Right atrium auricular region (tissue), 2 donors: Measurements from ENCODE around the gene FOXP1. TPM values are rescaled to one million over a fixed set of nuclear protein-coding genes. Genes with fewer than 3 reads are reported as not detected.
A peak's percentile ranks its signal among the peaks of the same experiment; 100 is the strongest.

ENCODE experiments used
- DNase-seq: peaks from one replicate; pipeline ENCODE4 v3.0.0-alpha.2; 2019; ENCODE audit warnings: low spot score
- H3K27ac ChIP-seq, 2 donors: fragments of 200-600 bp; sonication (generic); 1 replicate in 1 of 2; 2 replicates in 1 of 2; pipeline ENCODE4 v1.5.1; 2016 to 2019
- H3K27me3 ChIP-seq, 2 donors: fragments of 200-600 bp; sonication (generic); one replicate each; pipeline versions ENCODE4 v1.5.1 to v1.6.0; 2017 to 2019
- H3K36me3 ChIP-seq: fragments of 200-600 bp; sonication (generic); one replicate; pipeline ENCODE4 v1.5.1; 2016
- H3K4me1 ChIP-seq, 2 donors: fragments of 200-600 bp; sonication (generic); one replicate each; pipeline versions ENCODE4 v1.5.1 to v1.6.0; 2017 to 2019
- H3K4me3 ChIP-seq, 2 donors: fragments of 200-600 bp; sonication (generic); 1 replicate in 1 of 2; 2 replicates in 1 of 2; pipeline ENCODE4 v1.5.1; 2017 to 2019; ENCODE audit warnings: mild to moderate bottlenecking in 1 of 2, moderate library complexity in 1 of 2
- H3K9me3 ChIP-seq, 2 donors: fragments of 200-600 bp; sonication (generic); one replicate each; pipeline ENCODE4 v1.5.1; 2019
- CTCF ChIP-seq, 2 donors: fragments of 200-600 bp; sonication (generic); IDR thresholded peaks; one replicate each; pipeline ENCODE4 v1.5.1; 2019; ENCODE audit warnings: antibody characterized with exemption in 2 of 2
- total RNA-seq, 2 donors: library from RNA; depleted of rRNA; stranded (reverse); fragments of >200 nt; gene quantifications; one replicate each; pipeline ENCODE4 v1.1.0, GENCODE V29; 2016

Gene FOXP1
- total RNA-seq, 2 donors from 2014 or later, result 39.2 to 59.0 TPM

GRCh38 chr3:71400986-71401451, 182.5 kb downstream of the FOXP1 start:
- no peak overlapping the region for H3K4me3 ChIP-seq
- H3K9me3 ChIP-seq, result no peaks in the 10 kb centered on the region
- H3K36me3 ChIP-seq, result no peaks in the 10 kb centered on the region
- no peak for DNase-seq
- peaks cover 0 to 13% of the 10 kb centered on the region in 2 donors for H3K4me1 ChIP-seq
- no peak overlapping the region for H3K27ac ChIP-seq
- no peaks in the 10 kb centered on the region for H3K27me3 ChIP-seq
- TF ChIP-seq CTCF (IDR thresholded peaks at IDR 0.05), result no peak

GRCh38 chr3:71399478-71399877, 184.1 kb downstream of the FOXP1 start:
- Histone ChIP-seq H3K27me3 (no peaks in the 10 kb centered on the region), H3K4me3 (no peak overlapping the region), H3K36me3 (no peaks in the 10 kb centered on the region), H3K4me1 (peaks cover 0 to 14% of the 10 kb centered on the region in 2 donors), H3K9me3 (no peaks in the 10 kb centered on the region), H3K27ac (no peak overlapping the region)
- no peak for DNase-seq
- TF ChIP-seq CTCF (IDR thresholded peaks at IDR 0.05), result no peak

- Histone ChIP-seq H3K27me3 (no peaks in the 10 kb centered on the region), H3K36me3 (no peaks in the 10 kb centered on the region), H3K4me3 (no peak overlapping the region), H3K4me1 (peaks cover 0 to 14% of the 10 kb centered on the region in 2 donors), H3K9me3 (no peaks in the 10 kb centered on the region), H3K27ac (no peak overlapping the region)
- no peak for DNase-seq
- TF ChIP-seq CTCF (IDR thresholded peaks at IDR 0.05), result no peak
Observed at GRCh38 chr3:71398157-71398836, 185.2 kb downstream of the FOXP1 start.

GRCh38 chr3:71397726-71398125, 185.8 kb downstream of the FOXP1 start:
- Histone ChIP-seq H3K27me3 (no peaks in the 10 kb centered on the region), H3K9me3 (no peaks in the 10 kb centered on the region), H3K36me3 (no peaks in the 10 kb centered on the region), H3K4me3 (no peak overlapping the region), H3K4me1 (peaks cover 0 to 14% of the 10 kb centered on the region in 2 donors), H3K27ac (no peak overlapping the region)
- no peak for DNase-seq
- no peak for TF ChIP-seq CTCF (IDR thresholded peaks at IDR 0.05)

- DNase-seq, result no peak
- peak; percentile 52 to 68 for TF ChIP-seq CTCF (IDR thresholded peaks at IDR 0.05)
Observed at GRCh38 chr3:71397046-71397445, 186.5 kb downstream of the FOXP1 start.

More at GRCh38 chr3:71397046-71397445, 186.5 kb downstream of the FOXP1 start:
- Histone ChIP-seq H3K9me3 (no peaks in the 10 kb centered on the region), H3K4me3 (no peak overlapping the region), H3K27me3 (no peaks in the 10 kb centered on the region), H3K27ac (no peak overlapping the region), H3K36me3 (no peaks in the 10 kb centered on the region), H3K4me1 (peaks cover 0 to 14% of the 10 kb centered on the region in 2 donors)
